Vagina (tissue), 2 donors: ENCODE results near the gene SYT13. TPM values are rescaled to one million over a fixed set of nuclear protein-coding genes. Genes with fewer than 3 reads are reported as not detected.

ENCODE experiments used
- DNase-seq, 2 donors: peaks; one replicate each; pipeline ENCODE4 v3.0.0-alpha.2; 2017; ENCODE audit errors: extremely low spot score in 2 of 2
- H3K27ac ChIP-seq: fragments of 200-600 bp; sonication (generic); one replicate; pipeline ENCODE4 v1.5.1; 2019
- H3K27me3 ChIP-seq: fragments of 200-600 bp; sonication (generic); one replicate; pipeline ENCODE4 v1.5.1; 2019
- H3K36me3 ChIP-seq, 2 donors: fragments of 200-600 bp; sonication (generic); one replicate each; pipeline ENCODE4 v1.5.1; 2017 to 2019
- H3K4me1 ChIP-seq: fragments of 200-600 bp; sonication (generic); one replicate; pipeline ENCODE4 v1.5.1; 2019
- H3K4me3 ChIP-seq, 2 donors: fragments of 200-600 bp; sonication (generic); 1 replicate in 1 of 2; 2 replicates in 1 of 2; pipeline ENCODE4 v1.5.1; 2016 to 2019
- H3K9me3 ChIP-seq: fragments of 200-600 bp; sonication (generic); one replicate; pipeline ENCODE4 v1.5.1; 2019
- POLR2A ChIP-seq, 2 donors: fragments of 450-650 bp; IDR thresholded peaks; one replicate each; pipeline ENCODE4 v1.6.1; 2017; ENCODE audit warnings: antibody characterized with exemption in 2 of 2, mild to moderate bottlenecking in 2 of 2, moderate library complexity in 2 of 2
- POLR2AphosphoS5 ChIP-seq, 2 donors: sonication (generic); formaldehyde crosslinking; IDR thresholded peaks; one replicate each; pipeline ENCODE4 v1.9.0; 2017; ENCODE audit warnings: antibody characterized with exemption in 2 of 2, mild to moderate bottlenecking in 2 of 2, low read depth in 1 of 2; ENCODE audit not compliant: insufficient read depth in 1 of 2
- intact Hi-C: fragments of 100-400 bp; cut with DNase I; formaldehyde crosslinking; loops from one replicate; pipeline ENCODE4 v1.15.1; 2023
- total RNA-seq: library from RNA; depleted of rRNA; stranded (reverse); fragments of >200 nt; gene quantifications from one replicate; pipeline ENCODE4 v1.2.3, GENCODE V29; 2016
- TF ChIP-seq, protein P1 (sequence below), 3 experiments: fragments of 450-650 bp in 2 of 3; fragments of 200-600 bp in 1 of 3; sonication (generic) in 1 of 3; IDR thresholded peaks; one replicate each; pipeline ENCODE4 v1.5.1; 2017 to 2019; ENCODE audit warnings: antibody characterized with exemption in 3 of 3, mild to moderate bottlenecking in 2 of 3, moderate library complexity in 2 of 3

The SYT13 gene
- total RNA-seq, 1 donor from 2014 or later, result 1.2 TPM

DNA sequence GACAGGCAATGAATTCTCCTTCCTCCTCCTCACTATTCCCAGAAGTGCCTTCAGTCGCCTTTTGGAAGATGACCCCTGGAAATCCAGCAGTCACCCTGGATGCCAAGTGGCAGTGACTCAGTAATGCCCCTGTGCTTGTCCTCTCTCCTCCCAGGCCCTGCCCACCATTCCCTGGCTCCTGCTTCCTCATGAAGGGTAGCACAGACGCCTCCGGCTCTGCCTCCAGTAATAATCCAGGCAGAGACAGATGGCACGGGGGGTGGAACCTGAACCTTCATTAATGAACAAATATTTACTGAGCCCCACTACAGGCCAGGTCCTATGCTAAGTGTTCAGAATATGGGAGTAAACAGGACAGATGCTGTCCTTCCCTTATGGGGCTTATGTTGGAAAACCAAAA lies 23.2 kb downstream of the SYT13 start:
- intact Hi-C loops, result no loop called here
- Histone ChIP-seq H3K27me3 (no peaks in the 10 kb centered on the region), H3K4me1 (peaks cover 4% of the 10 kb centered on the region), H3K9me3 (no peaks in the 10 kb centered on the region), H3K27ac (no peak overlapping the region), H3K36me3 (no peaks in the 10 kb centered on the region), H3K4me3 (no peak overlapping the region)
- TF ChIP-seq POLR2AphosphoS5 (IDR thresholded peaks at IDR 0.05; ENCODE audit: insufficient read depth in 1 of 2, low read depth in 1 of 2), result no peak
- TF ChIP-seq, protein P1, sequence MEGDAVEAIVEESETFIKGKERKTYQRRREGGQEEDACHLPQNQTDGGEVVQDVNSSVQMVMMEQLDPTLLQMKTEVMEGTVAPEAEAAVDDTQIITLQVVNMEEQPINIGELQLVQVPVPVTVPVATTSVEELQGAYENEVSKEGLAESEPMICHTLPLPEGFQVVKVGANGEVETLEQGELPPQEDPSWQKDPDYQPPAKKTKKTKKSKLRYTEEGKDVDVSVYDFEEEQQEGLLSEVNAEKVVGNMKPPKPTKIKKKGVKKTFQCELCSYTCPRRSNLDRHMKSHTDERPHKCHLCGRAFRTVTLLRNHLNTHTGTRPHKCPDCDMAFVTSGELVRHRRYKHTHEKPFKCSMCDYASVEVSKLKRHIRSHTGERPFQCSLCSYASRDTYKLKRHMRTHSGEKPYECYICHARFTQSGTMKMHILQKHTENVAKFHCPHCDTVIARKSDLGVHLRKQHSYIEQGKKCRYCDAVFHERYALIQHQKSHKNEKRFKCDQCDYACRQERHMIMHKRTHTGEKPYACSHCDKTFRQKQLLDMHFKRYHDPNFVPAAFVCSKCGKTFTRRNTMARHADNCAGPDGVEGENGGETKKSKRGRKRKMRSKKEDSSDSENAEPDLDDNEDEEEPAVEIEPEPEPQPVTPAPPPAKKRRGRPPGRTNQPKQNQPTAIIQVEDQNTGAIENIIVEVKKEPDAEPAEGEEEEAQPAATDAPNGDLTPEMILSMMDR (IDR thresholded peaks at IDR 0.05), result no peak
- TF ChIP-seq POLR2A (IDR thresholded peaks at IDR 0.05), result no peak
- no peak for DNase-seq

DNA sequence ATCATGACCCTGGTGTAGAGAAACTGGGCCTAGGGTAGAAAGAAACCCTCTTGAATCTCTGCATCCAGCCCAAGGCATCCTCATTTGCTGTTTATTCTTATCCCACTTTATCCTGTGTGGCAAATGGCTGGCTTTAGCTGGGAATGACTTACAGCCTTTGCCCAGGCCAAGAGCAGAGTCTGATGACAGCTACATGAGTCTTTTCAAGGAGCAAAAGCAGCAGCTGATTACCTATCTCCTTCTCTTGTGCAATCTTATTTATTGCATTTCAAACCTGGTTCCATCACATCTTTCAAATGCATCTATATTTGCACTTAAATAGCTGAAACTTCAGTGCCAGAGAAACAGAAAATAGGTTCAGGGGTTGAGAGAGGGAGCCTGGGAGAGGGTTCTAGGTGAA lies 26.1 kb downstream of the SYT13 start:
- DNase-seq, result no peak
- TF ChIP-seq POLR2AphosphoS5 (IDR thresholded peaks at IDR 0.05; ENCODE audit: insufficient read depth in 1 of 2, low read depth in 1 of 2) (no peak), POLR2A (IDR thresholded peaks at IDR 0.05) (no peak)
- TF ChIP-seq, protein P1 (IDR thresholded peaks at IDR 0.05), result no peak
- Histone ChIP-seq H3K4me1 (peaks cover 3% of the 10 kb centered on the region), H3K27me3 (no peaks in the 10 kb centered on the region), H3K4me3 (no peak overlapping the region), H3K27ac (no peak overlapping the region), H3K9me3 (no peaks in the 10 kb centered on the region), H3K36me3 (no peaks in the 10 kb centered on the region)
- intact Hi-C loops, result no loop called here

DNA sequence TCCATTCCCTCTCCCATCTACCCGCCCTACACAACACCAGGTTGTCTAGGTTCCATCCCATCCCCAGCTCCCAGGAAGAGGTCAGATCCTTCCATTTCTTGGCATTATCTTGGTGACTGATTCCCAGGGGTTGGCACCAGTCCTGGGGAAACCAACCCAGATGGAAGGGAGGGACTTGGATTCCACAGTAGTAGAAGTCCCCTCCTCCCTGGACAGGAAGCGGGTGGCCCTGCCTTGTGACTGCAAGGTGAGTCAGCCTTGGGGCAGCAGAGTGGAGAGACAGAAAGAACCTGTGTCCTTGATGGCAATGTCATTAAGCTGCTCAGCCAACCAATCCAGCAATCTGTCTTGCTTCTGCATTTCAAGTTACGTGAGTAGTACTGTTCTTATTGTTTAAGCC lies 26.5 kb downstream of the SYT13 start:
- TF ChIP-seq, protein P1 (IDR thresholded peaks at IDR 0.05), result no peak
- TF ChIP-seq POLR2A (IDR thresholded peaks at IDR 0.05) (no peak), POLR2AphosphoS5 (IDR thresholded peaks at IDR 0.05; ENCODE audit: insufficient read depth in 1 of 2, low read depth in 1 of 2) (no peak)
- Histone ChIP-seq H3K27ac (no peak overlapping the region), H3K4me1 (no peaks in the 10 kb centered on the region), H3K4me3 (no peak overlapping the region), H3K9me3 (no peaks in the 10 kb centered on the region), H3K36me3 (no peaks in the 10 kb centered on the region), H3K27me3 (no peaks in the 10 kb centered on the region)
- intact Hi-C loops, result no loop called here
- DNase-seq, result no peak

DNA sequence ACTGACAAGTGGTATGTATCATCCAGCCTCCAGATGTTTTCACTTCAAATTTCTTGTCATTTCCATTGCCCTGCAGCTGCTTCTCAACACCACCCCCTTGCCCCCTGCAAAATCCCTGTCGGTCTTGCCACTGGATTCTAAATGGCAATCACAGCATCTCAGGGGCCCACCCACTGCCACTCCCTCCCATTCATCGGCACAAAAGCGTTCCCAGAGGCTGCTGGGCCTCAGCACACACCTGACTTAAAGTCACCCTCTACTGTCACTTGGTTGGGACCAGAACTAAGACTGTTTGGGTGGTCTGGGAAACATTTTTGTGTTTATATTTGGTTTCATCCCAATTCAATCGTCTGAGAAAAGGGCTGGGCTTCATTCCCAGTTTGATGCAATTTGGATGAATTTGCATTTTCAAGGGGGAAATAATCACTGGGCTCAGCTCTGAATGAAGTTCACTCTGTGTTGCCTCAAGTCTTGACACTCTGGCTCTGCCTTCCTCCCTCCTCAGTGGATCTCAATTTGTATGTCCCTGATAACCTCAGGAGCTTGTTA lies 27.1 kb downstream of the SYT13 start:
- intact Hi-C loops, result no loop called here
- no peak overlapping the region for H3K27ac ChIP-seq
- H3K4me3 ChIP-seq, result no peak overlapping the region
- H3K4me1 ChIP-seq, result no peaks in the 10 kb centered on the region
- H3K9me3 ChIP-seq, result no peaks in the 10 kb centered on the region
- no peaks in the 10 kb centered on the region for H3K36me3 ChIP-seq
- TF ChIP-seq, protein P1 (IDR thresholded peaks at IDR 0.05), result no peak
- no peak for DNase-seq
- no peaks in the 10 kb centered on the region for H3K27me3 ChIP-seq

DNA sequence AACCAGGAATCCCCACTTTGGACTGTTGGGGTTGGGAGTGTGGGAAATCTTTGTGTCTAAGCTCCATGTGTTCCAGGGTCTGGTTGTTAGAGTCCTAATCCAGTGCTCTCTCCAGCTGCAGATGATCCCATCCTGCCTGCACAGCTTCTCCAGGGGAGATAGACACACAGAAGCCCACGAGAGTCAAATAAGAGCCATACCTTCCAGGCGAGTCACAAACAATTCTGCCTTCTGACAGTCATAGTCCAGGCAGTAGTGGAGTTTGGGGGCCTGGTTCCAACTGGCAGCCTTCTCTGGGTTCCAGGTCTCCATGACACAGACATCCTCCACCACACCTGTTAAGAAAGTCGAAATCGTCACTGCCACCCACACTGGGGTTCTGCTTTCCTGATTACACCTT lies 32.1 kb downstream of the SYT13 start:
- Histone ChIP-seq H3K9me3 (no peaks in the 10 kb centered on the region), H3K36me3 (no peaks in the 10 kb centered on the region), H3K27me3 (no peaks in the 10 kb centered on the region), H3K4me1 (no peaks in the 10 kb centered on the region), H3K4me3 (no peak overlapping the region), H3K27ac (no peak overlapping the region)
- intact Hi-C loops, result no loop called here
- TF ChIP-seq POLR2AphosphoS5 (IDR thresholded peaks at IDR 0.05; ENCODE audit: insufficient read depth in 1 of 2, low read depth in 1 of 2), result no peak
- TF ChIP-seq, protein P1 (IDR thresholded peaks at IDR 0.05), result no peak
- no peak for TF ChIP-seq POLR2A (IDR thresholded peaks at IDR 0.05)
- DNase-seq, result no peak
